LNCAP (cell line): Measurements from ENCODE around the gene IDUA.

Source experiments
- CTCF ChIP-seq: fragments of 450-650 bp; IDR thresholded peaks from 2 replicates; pipeline ENCODE4 v1.5.1; 2017; ENCODE audit warnings: mild to moderate bottlenecking

Gene IDUA

GRCh38 chr4:1048773-1049590 is 62.1 kb downstream of the IDUA start:
- no peak for TF ChIP-seq CTCF

GRCh38 chr4:1049591-1049905 is 62.7 kb downstream of the IDUA start:
- TF ChIP-seq CTCF, result no peak

GRCh38 chr4:1050486-1051213 is 63.8 kb downstream of the IDUA start:
- peak; percentile 43 for TF ChIP-seq CTCF

- TF ChIP-seq CTCF, result no peak
Observed at GRCh38 chr4:1051472-1051871, 64.6 kb downstream of the IDUA start.

GRCh38 chr4:1052231-1052671 is 65.4 kb downstream of the IDUA start:
- TF ChIP-seq CTCF, result no peak

GRCh38 chr4:1053080-1053661 is 66.3 kb downstream of the IDUA start:
- no peak for TF ChIP-seq CTCF
